Measurements from ENCODE around the gene JCAD.

The JCAD gene

GRCh38 chr10:30045961-30046360 is 13.4 kb downstream of the JCAD start:
- no peak for DNase-seq

- no peak for DNase-seq
These were observed 15.7 kb downstream of the JCAD start for GRCh38 chr10:30043476-30044270.

- DNase-seq = no peak
These were observed 16.6 kb downstream of the JCAD start for GRCh38 chr10:30042820-30043219.

GRCh38 chr10:30041196-30042105 is 17.9 kb downstream of the JCAD start:
- DNase-seq = no peak

GRCh38 chr10:30040597-30040996 is 18.8 kb downstream of the JCAD start:
- no peak for DNase-seq

- no peak for DNase-seq
These were observed 19.4 kb downstream of the JCAD start for GRCh38 chr10:30039988-30040387.

GRCh38 chr10:30039567-30039966 is 19.8 kb downstream of the JCAD start:
- no peak for DNase-seq

GRCh38 chr10:30038781-30039536 is 20.4 kb downstream of the JCAD start:
- no peak for DNase-seq

GRCh38 chr10:30037620-30038336 is 21.6 kb downstream of the JCAD start:
- no peak for DNase-seq

GRCh38 chr10:30036811-30037210 is 22.6 kb downstream of the JCAD start:
- DNase-seq = no peak

GRCh38 chr10:30036341-30036740 is 23.0 kb downstream of the JCAD start:
- DNase-seq = no peak

- DNase-seq = no peak
These were observed 24.8 kb downstream of the JCAD start for GRCh38 chr10:30034433-30035137.

- DNase-seq = no peak
These were observed 27.3 kb downstream of the JCAD start for GRCh38 chr10:30032125-30032524.

GRCh38 chr10:30029872-30030256 is 29.5 kb downstream of the JCAD start:
- no peak for DNase-seq

- no peak for DNase-seq
These were observed 30.1 kb downstream of the JCAD start for GRCh38 chr10:30029164-30029871.

GRCh38 chr10:30028738-30029030 is 30.7 kb downstream of the JCAD start:
- DNase-seq = no peak

GRCh38 chr10:30028006-30028737 is 31.2 kb downstream of the JCAD start:
- no peak for DNase-seq

- DNase-seq = peak; percentile 76 to 81
These were observed 32.1 kb downstream of the JCAD start for GRCh38 chr10:30027057-30028005.

GRCh38 chr10:30026578-30026977 is 32.8 kb downstream of the JCAD start:
- DNase-seq = no peak

- no peak for DNase-seq
These were observed 33.3 kb downstream of the JCAD start for GRCh38 chr10:30026080-30026479.
